RKO (cell line): ENCODE measurements around the gene BEND5.

Experiments
- DNase-seq: peaks from one replicate; pipeline ENCODE4 v3.0.0-alpha.2; 2016; ENCODE audit warnings: low spot score

BEND5 gene

GRCh38 chr1:48765335-48765734, 11.4 kb downstream of the BEND5 start:
- no peak for DNase-seq

GRCh38 chr1:48761986-48762385, 14.7 kb downstream of the BEND5 start:
- no peak for DNase-seq

DNA sequence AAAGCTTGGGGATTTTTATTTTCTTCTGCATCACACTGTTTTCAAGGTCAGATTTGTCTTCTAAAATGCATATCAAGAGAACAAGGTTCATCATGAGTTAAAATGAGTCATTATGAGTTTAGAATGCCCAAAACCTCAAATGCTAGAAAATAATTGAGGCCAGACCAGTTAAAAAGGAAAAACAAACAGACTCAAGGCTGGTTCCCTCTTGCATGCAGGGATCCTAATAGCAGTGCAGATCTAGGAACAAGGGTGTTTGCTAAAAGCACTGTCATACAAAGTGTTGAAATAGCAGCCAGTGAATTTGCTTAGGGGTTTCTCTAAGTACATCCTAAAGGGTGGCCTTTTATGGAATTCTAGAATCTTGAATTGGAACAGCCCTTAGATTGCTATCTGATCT, 15.3 kb downstream of the BEND5 start:
- no peak for DNase-seq

- no peak for DNase-seq
These were observed 15.8 kb downstream of the BEND5 start for GRCh38 chr1:48760857-48761256.

DNA sequence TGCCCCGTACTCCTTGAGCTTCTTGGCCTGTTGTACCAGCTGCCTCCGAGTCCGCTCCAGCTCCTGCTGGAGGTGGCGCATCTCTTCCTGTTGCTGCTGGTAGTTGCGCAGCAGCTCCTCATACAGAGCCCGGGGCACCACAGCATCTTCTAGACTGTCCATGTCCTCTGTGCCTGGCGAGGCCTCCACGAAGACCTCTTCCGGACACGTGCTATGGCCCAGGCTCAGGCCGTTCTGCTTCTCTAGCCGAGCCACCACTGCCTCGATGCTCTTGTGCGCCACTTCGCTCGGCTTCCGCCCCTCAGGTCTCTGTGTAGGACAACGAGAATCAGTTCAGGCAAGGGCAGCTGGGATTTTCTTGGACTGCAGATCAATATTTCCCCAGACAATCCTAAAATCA, 17.7 kb downstream of the BEND5 start:
- no peak for DNase-seq

GRCh38 chr1:48757363-48757762, 19.3 kb downstream of the BEND5 start:
- no peak for DNase-seq

- no peak for DNase-seq
These were observed 19.9 kb downstream of the BEND5 start for GRCh38 chr1:48756683-48757316.

DNA sequence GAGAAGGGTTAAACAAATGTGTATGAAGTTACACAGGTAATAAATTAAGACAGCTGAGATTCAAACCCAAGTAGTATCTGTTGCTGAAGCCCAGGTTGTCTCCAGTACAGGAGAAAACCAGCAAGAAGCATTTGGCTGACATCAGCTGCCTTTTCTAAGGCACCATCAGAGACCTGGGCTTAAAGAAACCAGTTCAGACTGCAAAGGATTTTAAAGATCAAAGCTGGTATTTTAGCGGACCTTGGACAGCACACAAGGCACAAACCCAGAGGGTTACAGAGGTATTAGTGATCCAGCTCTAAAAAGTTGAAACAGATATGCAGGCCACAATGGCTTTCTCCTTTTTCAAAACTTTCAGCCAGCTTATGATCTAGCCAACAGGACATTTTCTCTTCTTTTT, 23.4 kb downstream of the BEND5 start:
- no peak for DNase-seq

GRCh38 chr1:48750109-48750508, 26.6 kb downstream of the BEND5 start:
- no peak for DNase-seq

GRCh38 chr1:48749068-48749467, 27.6 kb downstream of the BEND5 start:
- DNase-seq, result no peak

GRCh38 chr1:48746906-48747305, 29.8 kb downstream of the BEND5 start:
- DNase-seq, result no peak

- no peak for DNase-seq
These were observed 32.7 kb downstream of the BEND5 start for GRCh38 chr1:48744032-48744431.

GRCh38 chr1:48743480-48743879, 33.2 kb downstream of the BEND5 start:
- DNase-seq, result no peak

GRCh38 chr1:48741380-48741779, 35.3 kb downstream of the BEND5 start:
- no peak for DNase-seq

GRCh38 chr1:48740621-48741020, 36.1 kb downstream of the BEND5 start:
- DNase-seq, result no peak

DNA sequence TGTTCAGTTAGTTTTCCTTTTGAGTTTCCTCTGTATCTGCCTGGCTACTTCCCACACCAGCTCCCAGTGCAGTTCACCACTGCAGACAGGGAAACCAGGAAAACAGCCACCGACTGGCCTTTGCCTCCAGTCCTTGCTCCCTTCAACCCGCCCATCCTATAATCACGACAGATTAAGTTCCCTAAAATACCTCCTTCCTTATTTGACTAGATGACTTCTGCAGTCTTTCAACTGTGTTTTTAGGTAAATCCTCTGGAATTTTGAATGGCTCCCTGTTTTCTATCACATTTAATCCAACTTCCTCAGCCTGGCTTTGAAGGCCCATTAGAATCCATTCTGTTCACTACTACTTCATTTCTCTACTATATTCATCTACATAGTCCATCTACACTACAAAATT, 37.6 kb downstream of the BEND5 start:
- no peak for DNase-seq

GRCh38 chr1:48738356-48738755, 38.3 kb downstream of the BEND5 start:
- DNase-seq, result no peak

DNA sequence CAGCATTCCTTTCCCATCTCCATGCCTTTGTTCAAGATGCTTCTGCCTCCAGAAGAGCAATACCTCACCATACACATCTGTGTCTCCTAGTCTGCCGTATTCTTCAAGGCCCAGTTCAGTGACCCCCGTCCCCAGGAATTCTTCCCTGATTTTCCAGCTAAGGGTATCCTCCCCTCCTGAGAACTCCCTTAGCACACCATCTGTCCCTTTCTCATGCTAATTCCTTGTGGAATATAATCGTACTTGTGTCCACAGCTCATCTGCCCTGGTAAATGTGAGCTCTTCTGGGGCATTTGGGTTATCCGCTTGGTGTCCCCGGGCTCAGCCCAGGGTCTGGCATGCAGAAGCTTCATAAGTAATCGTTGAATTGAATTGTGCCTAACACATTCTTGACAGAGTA, 40.9 kb downstream of the BEND5 start:
- DNase-seq, result no peak

DNA sequence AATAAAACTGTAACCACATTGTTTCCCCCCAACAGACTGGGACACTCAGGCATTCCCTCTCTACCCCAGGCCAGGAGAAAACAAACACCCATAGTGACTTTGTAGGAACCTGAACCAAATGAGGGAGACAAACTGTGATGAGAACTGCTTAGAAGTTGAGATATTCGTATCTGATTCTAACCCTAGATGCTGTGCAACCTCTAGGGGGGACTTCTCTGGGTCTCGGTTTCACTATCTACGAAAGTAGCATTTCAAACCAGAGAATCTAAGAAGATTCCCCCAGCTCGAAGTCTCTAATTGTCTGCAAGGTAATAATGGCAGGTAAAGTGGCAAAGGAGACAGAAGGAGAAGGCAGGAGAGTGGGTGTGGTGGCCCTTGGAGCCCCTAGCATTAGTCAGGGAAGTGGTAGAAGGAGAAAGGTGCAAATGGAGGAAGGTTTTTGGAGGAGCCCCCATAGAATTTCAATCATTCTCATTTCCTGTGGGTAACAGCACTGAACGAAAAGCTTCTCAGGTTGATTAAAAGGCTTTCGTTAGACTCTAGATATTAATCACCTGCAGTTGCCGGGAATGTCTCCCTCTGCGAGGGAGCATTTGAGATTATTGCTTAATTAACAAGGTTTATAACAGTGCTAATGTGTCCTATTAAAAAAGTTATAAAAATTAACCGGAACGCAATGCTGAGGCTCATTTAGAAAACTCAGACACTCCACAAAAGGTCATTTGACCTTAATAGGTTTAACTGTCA, 46.4 kb downstream of the BEND5 start:
- DNase-seq, result no peak

DNA sequence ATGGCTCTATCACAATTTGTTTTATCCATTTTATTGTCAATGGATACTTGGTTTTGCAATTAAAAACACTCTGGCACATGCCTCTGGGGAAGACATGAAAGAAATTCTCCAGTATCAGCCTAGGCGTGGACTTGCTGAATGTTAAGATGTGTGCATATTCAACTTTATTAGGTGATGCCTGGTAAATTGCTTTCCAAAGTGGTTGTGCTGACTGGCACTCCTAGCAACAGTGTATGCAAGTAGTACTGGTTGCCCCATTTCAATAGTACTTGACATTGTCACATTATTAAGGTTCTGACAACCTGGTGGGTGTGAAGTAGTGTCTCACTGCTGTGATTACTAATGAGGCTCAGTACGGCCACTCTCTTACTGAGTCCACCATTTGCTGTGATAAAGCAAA, 48.1 kb downstream of the BEND5 start:
- DNase-seq, result no peak

- no peak for DNase-seq
These were observed 50.0 kb downstream of the BEND5 start for GRCh38 chr1:48726557-48727215.

- DNase-seq, result no peak
These were observed 50.6 kb downstream of the BEND5 start for GRCh38 chr1:48726139-48726538.

DNA sequence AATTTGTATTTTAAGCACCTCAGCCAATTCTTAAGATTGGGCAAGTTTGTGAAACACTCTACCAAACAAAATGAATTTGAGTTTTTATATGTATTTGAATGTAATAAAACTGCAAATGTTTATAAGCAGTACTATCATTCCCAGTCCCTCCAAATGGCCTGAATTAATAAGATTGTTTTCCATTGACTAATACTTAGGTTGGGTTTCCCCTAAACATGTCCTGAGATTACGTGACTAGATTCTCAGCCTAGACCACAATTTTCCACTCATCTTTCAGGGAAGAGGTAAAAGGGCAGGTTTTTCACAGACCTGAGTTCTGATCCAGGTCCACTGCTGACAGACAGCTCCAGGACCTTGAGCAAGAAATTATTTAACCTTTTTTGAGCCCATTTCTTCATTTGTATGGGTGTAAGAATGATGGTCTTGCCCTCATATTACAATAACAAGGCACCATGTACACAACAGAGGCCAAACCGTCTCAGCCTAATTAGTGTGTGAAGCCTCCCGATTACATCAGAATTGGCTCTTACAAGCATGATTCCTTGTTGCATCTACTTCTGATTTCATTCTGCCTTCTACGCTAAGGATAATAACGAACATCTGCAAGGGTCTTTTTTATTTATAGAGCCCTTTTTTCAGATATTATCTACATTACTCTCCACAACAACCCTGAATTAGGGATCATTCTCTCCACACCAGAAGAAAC, 51.2 kb downstream of the BEND5 start:
- DNase-seq, result no peak
